ENCODE results near the gene LDLRAD4. TPM values are rescaled to one million over a fixed set of nuclear protein-coding genes. Genes with fewer than 3 reads are reported as not detected.

The LDLRAD4 gene
- total RNA-seq, 1 experiment from 2014 or later = not detected

GRCh38 chr18:13306583-13306982 is 88.0 kb downstream of the LDLRAD4 start:
- ChIA-PET CTCF (no interaction called here), POLR2A (ENCODE audit: unreplicated experiment) (no interaction called here)
- Histone ChIP-seq H3K4me3 (ENCODE audit: low read length) (no peak overlapping the region), H3K27me3 (ENCODE audit: low read length) (peaks cover 88% of the 10 kb centered on the region), H3K9ac (ENCODE audit: low read length) (no peak overlapping the region), H3K9me2 (replicated peaks; ENCODE audit: low read length) (no peaks in the 10 kb centered on the region), H3F3A (ENCODE audit: low read length, unreplicated experiment) (no peaks in the 10 kb centered on the region), H3K27ac (ENCODE audit: low read length) (no peak overlapping the region), H3K9me3 (ENCODE audit: low read length) (0 out of 2 replicates have a peak, but pooled peaks cover 5% of the 10 kb centered on the region), H3K36me3 (ENCODE audit: low read depth, low read length) (no peaks in the 10 kb centered on the region), H2AFZ (ENCODE audit: low read length) (no peak overlapping the region), H4K20me1 (ENCODE audit: low read length) (no peaks in the 10 kb centered on the region), H3K79me2 (ENCODE audit: low read length) (no peaks in the 10 kb centered on the region), H3K4me2 (ENCODE audit: low read length) (no peak overlapping the region), H3K4me1 (ENCODE audit: insufficient read depth, low read length) (no peaks in the 10 kb centered on the region)
- BruUV-seq (replicated peaks) = no TSS peak
- intact Hi-C loops (cut with micrococcal nuclease) = no loop called here
- ATAC-seq = no peak
- TF ChIP-seq EZH2phosphoT487 (IDR thresholded peaks at IDR 0.05; ENCODE audit: borderline replicate concordance, low read length) = no peak
- TF ChIP-seq EZH2 (IDR thresholded peaks at IDR 0.05; ENCODE audit: low read length, unreplicated experiment) = no peak
- TF ChIP-seq CTCF (conservative IDR thresholded peaks at IDR 0.05; ENCODE audit: low read depth, low read length) = no peak
- no peak for DNase-seq

GRCh38 chr18:13308369-13308768 is 89.8 kb downstream of the LDLRAD4 start:
- DNase-seq (no peak), ATAC-seq (no peak)
- Histone ChIP-seq H3K79me2 (ENCODE audit: low read length) (no peaks in the 10 kb centered on the region), H3K4me2 (ENCODE audit: low read length) (no peak overlapping the region), H2AFZ (ENCODE audit: low read length) (no peak overlapping the region), H4K20me1 (ENCODE audit: low read length) (no peaks in the 10 kb centered on the region), H3K27me3 (ENCODE audit: low read length) (peaks cover 88% of the 10 kb centered on the region), H3F3A (ENCODE audit: low read length, unreplicated experiment) (no peaks in the 10 kb centered on the region), H3K27ac (ENCODE audit: low read length) (no peak overlapping the region), H3K9me2 (replicated peaks; ENCODE audit: low read length) (no peaks in the 10 kb centered on the region), H3K4me1 (ENCODE audit: insufficient read depth, low read length) (no peaks in the 10 kb centered on the region), H3K36me3 (ENCODE audit: low read depth, low read length) (no peaks in the 10 kb centered on the region), H3K4me3 (ENCODE audit: low read length) (no peak overlapping the region), H3K9me3 (ENCODE audit: low read length) (0 out of 2 replicates have a peak, but pooled peaks cover 5% of the 10 kb centered on the region), H3K9ac (ENCODE audit: low read length) (no peak overlapping the region)
- CTCF ChIA-PET = no interaction called here
- POLR2A ChIA-PET (ENCODE audit: unreplicated experiment) = no interaction called here
- TF ChIP-seq EZH2 (IDR thresholded peaks at IDR 0.05; ENCODE audit: low read length, unreplicated experiment) = no peak
- TF ChIP-seq CTCF (conservative IDR thresholded peaks at IDR 0.05; ENCODE audit: low read depth, low read length) = no peak
- TF ChIP-seq EZH2phosphoT487 (IDR thresholded peaks at IDR 0.05; ENCODE audit: borderline replicate concordance, low read length) = no peak
- BruUV-seq (replicated peaks) = no TSS peak
- intact Hi-C loops (cut with micrococcal nuclease) = no loop called here

DNA sequence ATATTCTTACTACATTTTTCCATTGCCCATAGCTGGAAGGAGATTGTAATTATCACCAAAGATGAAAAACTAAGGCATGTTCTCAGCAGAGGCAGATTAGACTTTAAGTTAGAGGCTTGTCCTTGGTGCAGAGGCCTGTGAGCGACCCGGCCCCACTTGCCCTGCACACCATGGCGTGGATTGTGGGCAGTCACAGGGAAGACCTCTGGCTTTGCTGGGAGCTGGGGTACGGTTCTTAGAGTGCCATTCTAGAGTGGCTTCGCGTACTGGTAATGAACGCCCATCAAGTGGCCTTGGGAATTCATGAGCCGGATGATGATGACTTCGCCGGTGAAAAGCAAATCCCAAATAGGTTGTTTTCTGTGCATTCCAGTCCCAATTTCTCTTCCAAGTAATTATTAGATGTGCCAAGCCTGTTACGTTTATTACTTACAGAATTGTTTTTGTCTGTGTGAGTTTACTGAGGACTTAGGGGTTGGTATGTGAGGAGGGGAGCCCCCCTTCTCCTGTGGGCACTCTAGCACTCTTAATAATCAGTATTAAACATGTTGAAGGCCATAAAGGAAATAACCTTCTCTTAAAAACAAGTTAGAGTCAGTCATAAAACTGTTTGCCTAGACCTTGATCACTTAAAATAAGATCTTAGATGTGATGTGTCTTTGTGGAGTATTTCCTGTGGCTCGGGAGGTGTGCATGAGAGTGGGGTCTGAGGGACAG is 90.6 kb downstream of the LDLRAD4 start:
- no peak for DNase-seq
- no peaks in the 10 kb centered on the region for H3K4me1 ChIP-seq (ENCODE audit: insufficient read depth, low read length)
- H2AFZ ChIP-seq (ENCODE audit: low read length) = no peak overlapping the region
- 0 out of 2 replicates have a peak, but pooled peaks cover 5% of the 10 kb centered on the region for H3K9me3 ChIP-seq (ENCODE audit: low read length)
- no peak for ATAC-seq
- H3K27me3 ChIP-seq (ENCODE audit: low read length) = peaks cover 87% of the 10 kb centered on the region
- no peaks in the 10 kb centered on the region for H4K20me1 ChIP-seq (ENCODE audit: low read length)
- ChIA-PET POLR2A (ENCODE audit: unreplicated experiment) (no interaction called here), CTCF (no interaction called here)
- no peak overlapping the region for H3K27ac ChIP-seq (ENCODE audit: low read length)
- BruUV-seq (replicated peaks) = no TSS peak
- H3F3A ChIP-seq (ENCODE audit: low read length, unreplicated experiment) = no peaks in the 10 kb centered on the region
- H3K9ac ChIP-seq (ENCODE audit: low read length) = no peak overlapping the region
- no peak overlapping the region for H3K4me3 ChIP-seq (ENCODE audit: low read length)
- H3K9me2 ChIP-seq (replicated peaks; ENCODE audit: low read length) = no peaks in the 10 kb centered on the region
- H3K36me3 ChIP-seq (ENCODE audit: low read depth, low read length) = no peaks in the 10 kb centered on the region
- intact Hi-C loops (cut with micrococcal nuclease) = no loop called here
- TF ChIP-seq CTCF (conservative IDR thresholded peaks at IDR 0.05; ENCODE audit: low read depth, low read length) (no peak), EZH2 (IDR thresholded peaks at IDR 0.05; ENCODE audit: low read length, unreplicated experiment) (no peak), EZH2phosphoT487 (IDR thresholded peaks at IDR 0.05; ENCODE audit: borderline replicate concordance, low read length) (no peak)
- H3K79me2 ChIP-seq (ENCODE audit: low read length) = no peaks in the 10 kb centered on the region
- H3K4me2 ChIP-seq (ENCODE audit: low read length) = no peak overlapping the region
